Natural killer cell (primary cell): Measurements from ENCODE around the gene FAM222B. TPM values are rescaled to one million over a fixed set of nuclear protein-coding genes. Genes with fewer than 3 reads are reported as not detected.

Experiments
- ATAC-seq, 3 donors: fragments of 150-1000 bp in 2 of 3; fragments of 200-7000 bp in 1 of 3; cut with Tn5 transposase; 1 replicate in 1 of 3; 2 replicates in 2 of 3; pipeline ENCODE4 v1.10.0; 2021; ENCODE audit warnings: mild to moderate bottlenecking in 2 of 3, moderate library complexity in 2 of 3
- DNase-seq, 2 donors: peaks; one replicate each; pipeline versions ENCODE4 v3.0.0 to v3.0.0-alpha.2; 2013 to 2021; ENCODE audit warnings: mixed read lengths in 1 of 2
- H3K27ac ChIP-seq: one replicate; pipeline ENCODE4 v1.5.1; 2013; ENCODE audit warnings: mild to moderate bottlenecking, low read length
- H3K27me3 ChIP-seq: one replicate; pipeline ENCODE4 v1.6.1; 2013; ENCODE audit warnings: low read length; ENCODE audit not compliant: control insufficient read depth, insufficient read depth
- H3K36me3 ChIP-seq: one replicate; pipeline ENCODE4 v1.6.1; 2013; ENCODE audit warnings: low read length; ENCODE audit not compliant: control insufficient read depth, insufficient read depth
- H3K4me1 ChIP-seq: one replicate; pipeline ENCODE4 v1.6.1; 2013; ENCODE audit warnings: low read length; ENCODE audit not compliant: control insufficient read depth, insufficient read depth
- H3K4me3 ChIP-seq: one replicate; pipeline ENCODE4 v1.5.1; 2013; ENCODE audit warnings: low read length
- H3K9me3 ChIP-seq: one replicate; pipeline ENCODE4 v1.6.1; 2013; ENCODE audit warnings: low read length; ENCODE audit not compliant: control insufficient read depth, insufficient read depth
- H3K27ac Mint-ChIP-seq, 2 donors: one replicate each; pipeline ENCODE4 v1.8.0; 2022; ENCODE audit warnings: mild to moderate bottlenecking in 2 of 2, mixed read lengths in 2 of 2, moderate library complexity in 1 of 2
- H3K27me3 Mint-ChIP-seq, 2 donors: one replicate each; pipeline ENCODE4 v1.8.0; 2022; ENCODE audit warnings: low read depth in 2 of 2, mixed read lengths in 2 of 2
- H3K36me3 Mint-ChIP-seq: one replicate; pipeline ENCODE4 v1.8.0; 2022; ENCODE audit warnings: mixed read lengths
- H3K4me1 Mint-ChIP-seq, 2 donors: one replicate each; pipeline ENCODE4 v1.8.0; 2022; ENCODE audit warnings: mixed read lengths in 2 of 2
- H3K4me3 Mint-ChIP-seq: one replicate; pipeline ENCODE4 v1.8.0; 2022; ENCODE audit warnings: mild to moderate bottlenecking, moderate library complexity, mixed read lengths
- H3K9me3 Mint-ChIP-seq, 2 donors: one replicate each; pipeline ENCODE4 v1.8.0; 2022; ENCODE audit warnings: mixed read lengths in 2 of 2
- WGBS: methylation state at CpG from one replicate; pipeline ENCODE4 v1.1.7; 2013; ENCODE audit warnings: missing lambda C conversion rate; ENCODE audit not compliant: insufficient coverage; 5-methylcytosine and 5-hydroxymethylcytosine counted together
- intact Hi-C: fragments of 100-400 bp; cut with micrococcal nuclease; formaldehyde crosslinking; loops from one replicate; pipeline ENCODE4 v1.14.2; 2022
- total RNA-seq, 4 donors: library from RNA; stranded (reverse); fragments of 120-200 nt in 1 of 4; gene quantifications; one replicate each; pipeline versions ENCODE4 v1.2.3 to v1.2.4, GENCODE V29; 2013 to 2022
- TF ChIP-seq, protein P1 (sequence below): fragments of 200-600 bp; IDR thresholded peaks from one replicate; pipeline ENCODE4 v1.8.0; 2022; ENCODE audit warnings: antibody characterized with exemption

The FAM222B gene
- total RNA-seq, 3 donors from 2014 or later (not counting 1 experiment from before 2014, with no cell fraction given) = 16.9 to 26.0 (median 20.0) TPM

GRCh38 chr17:28740406-28741357, 101.9 kb downstream of the FAM222B start:
- H3K27me3 ChIP-seq = no peaks in the 10 kb centered on the region
- H3K9me3 ChIP-seq = no peaks in the 10 kb centered on the region
- ATAC-seq (no peak), DNase-seq (no peak)
- H3K27ac ChIP-seq = peak overlapping the region; percentile 53
- H3K4me1 ChIP-seq = peaks cover 70% of the 10 kb centered on the region
- no peaks in the 10 kb centered on the region for H3K36me3 ChIP-seq
- no peak overlapping the region for H3K27ac Mint-ChIP-seq
- no peaks in the 10 kb centered on the region for H3K36me3 Mint-ChIP-seq
- intact Hi-C loops = loop anchor here (5.0 kb wide), 1 partner anchor 187 kb away; no protein-coding TSS in a partner anchor
- H3K4me1 Mint-ChIP-seq = peaks cover 0 to 31% of the 10 kb centered on the region in 2 donors
- 76% methylated on average over 10 of the region's 10 CpGs for WGBS
- no peaks in the 10 kb centered on the region for H3K9me3 Mint-ChIP-seq
- TF ChIP-seq, protein P1, sequence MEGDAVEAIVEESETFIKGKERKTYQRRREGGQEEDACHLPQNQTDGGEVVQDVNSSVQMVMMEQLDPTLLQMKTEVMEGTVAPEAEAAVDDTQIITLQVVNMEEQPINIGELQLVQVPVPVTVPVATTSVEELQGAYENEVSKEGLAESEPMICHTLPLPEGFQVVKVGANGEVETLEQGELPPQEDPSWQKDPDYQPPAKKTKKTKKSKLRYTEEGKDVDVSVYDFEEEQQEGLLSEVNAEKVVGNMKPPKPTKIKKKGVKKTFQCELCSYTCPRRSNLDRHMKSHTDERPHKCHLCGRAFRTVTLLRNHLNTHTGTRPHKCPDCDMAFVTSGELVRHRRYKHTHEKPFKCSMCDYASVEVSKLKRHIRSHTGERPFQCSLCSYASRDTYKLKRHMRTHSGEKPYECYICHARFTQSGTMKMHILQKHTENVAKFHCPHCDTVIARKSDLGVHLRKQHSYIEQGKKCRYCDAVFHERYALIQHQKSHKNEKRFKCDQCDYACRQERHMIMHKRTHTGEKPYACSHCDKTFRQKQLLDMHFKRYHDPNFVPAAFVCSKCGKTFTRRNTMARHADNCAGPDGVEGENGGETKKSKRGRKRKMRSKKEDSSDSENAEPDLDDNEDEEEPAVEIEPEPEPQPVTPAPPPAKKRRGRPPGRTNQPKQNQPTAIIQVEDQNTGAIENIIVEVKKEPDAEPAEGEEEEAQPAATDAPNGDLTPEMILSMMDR = no peak
- no peaks in the 10 kb centered on the region for H3K27me3 Mint-ChIP-seq
- H3K4me3 Mint-ChIP-seq = no peak overlapping the region
- no peak overlapping the region for H3K4me3 ChIP-seq

DNA sequence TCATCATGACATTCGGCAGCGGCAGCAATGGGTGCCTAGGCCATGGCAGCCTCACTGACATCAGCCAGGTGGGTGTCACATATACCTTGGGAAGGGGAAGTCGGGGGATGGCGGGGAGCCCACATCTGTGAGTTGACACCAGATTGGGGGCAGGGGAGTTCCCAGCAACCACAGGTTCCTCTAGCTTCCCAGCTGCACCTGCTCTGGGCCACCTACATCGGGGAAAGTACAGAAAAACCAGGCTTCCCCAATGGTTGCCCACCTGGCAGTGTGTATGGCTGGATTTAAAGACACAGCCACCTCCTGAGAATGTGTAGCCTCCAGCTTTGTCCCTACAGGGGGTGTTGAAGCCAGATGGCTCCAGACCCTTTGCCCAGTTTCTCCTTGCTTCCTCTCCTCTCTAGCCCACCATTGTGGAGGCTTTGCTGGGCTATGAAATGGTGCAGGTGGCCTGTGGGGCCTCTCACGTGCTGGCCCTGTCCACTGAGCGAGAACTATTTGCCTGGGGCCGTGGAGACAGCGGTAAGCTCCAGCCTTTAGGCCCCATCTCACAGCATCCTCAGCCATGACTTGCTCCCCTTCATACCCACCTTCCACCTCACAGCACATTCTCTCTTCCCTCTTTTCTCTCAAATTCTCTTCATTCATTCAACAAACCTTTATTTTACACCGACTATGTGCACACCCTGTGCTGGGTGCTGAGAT, 103.8 kb downstream of the FAM222B start:
- no peak overlapping the region for H3K4me3 Mint-ChIP-seq
- H3K4me3 ChIP-seq = no peak overlapping the region
- peaks cover 0 to 17% of the 10 kb centered on the region in 2 donors for H3K4me1 Mint-ChIP-seq
- H3K9me3 ChIP-seq = no peaks in the 10 kb centered on the region
- peak overlapping the region; percentile 91 for H3K27ac ChIP-seq
- H3K27me3 Mint-ChIP-seq = no peaks in the 10 kb centered on the region
- TF ChIP-seq, protein P1 = no peak
- ATAC-seq = peak; percentile 15 to 46 (median 27)
- H3K36me3 Mint-ChIP-seq = no peaks in the 10 kb centered on the region
- H3K36me3 ChIP-seq = no peaks in the 10 kb centered on the region
- no peak overlapping the region for H3K27ac Mint-ChIP-seq
- intact Hi-C loops = no loop called here
- H3K27me3 ChIP-seq = no peaks in the 10 kb centered on the region
- WGBS = 47% methylated on average over 9 of the region's 10 CpGs
- peaks cover 55% of the 10 kb centered on the region for H3K4me1 ChIP-seq
- H3K9me3 Mint-ChIP-seq = no peaks in the 10 kb centered on the region
- peak in 1 of 2 donors; percentile 85 for DNase-seq

DNA sequence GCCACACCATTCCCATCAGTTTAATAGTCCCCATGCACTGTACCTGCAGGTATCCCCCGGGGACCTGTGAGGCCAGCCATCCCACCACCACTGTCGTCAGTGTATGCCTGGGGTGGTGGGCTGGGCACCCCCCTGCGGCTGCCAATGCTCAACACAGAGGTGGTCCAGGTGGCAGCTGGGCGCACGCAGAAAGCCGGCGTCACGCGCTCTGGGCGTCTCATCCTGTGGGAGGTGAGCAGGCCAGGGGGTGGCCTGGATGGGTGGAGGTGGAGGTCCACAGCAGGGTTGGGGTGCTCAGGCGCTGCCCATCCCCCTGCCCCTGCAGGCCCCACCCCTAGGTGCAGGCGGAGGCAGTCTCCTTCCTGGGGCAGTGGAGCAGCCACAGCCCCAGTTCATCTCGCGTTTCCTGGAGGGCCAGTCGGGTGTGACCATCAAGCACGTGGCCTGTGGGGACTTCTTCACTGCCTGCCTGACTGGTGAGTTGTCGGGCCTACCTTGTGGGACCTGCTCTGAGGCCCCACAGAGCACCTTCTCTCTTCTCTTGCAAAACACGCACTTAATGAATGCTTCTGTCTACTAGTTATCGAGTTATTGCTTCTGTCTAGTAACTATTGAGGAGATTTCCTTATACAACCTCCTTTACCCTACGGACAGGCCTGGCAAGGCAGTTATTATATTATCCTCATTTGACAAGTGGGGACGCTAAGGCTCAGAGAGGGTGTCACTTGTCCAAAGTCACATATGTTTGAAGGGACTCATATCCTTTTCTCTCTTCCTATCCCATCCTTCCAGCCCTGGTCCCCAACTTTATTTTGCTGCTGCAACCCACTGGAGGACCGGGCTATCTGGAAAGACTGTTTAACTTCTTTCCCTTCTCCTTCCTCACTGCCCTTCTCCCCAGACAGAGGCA, 104.6 kb downstream of the FAM222B start:
- Histone ChIP-seq H3K4me1 (peaks cover 48% of the 10 kb centered on the region), H3K27ac (peak overlapping the region; percentile 91), H3K36me3 (no peaks in the 10 kb centered on the region), H3K4me3 (no peak overlapping the region), H3K9me3 (no peaks in the 10 kb centered on the region), H3K27me3 (no peaks in the 10 kb centered on the region)
- intact Hi-C loops = no loop called here
- Mint-ChIP-seq H3K9me3 (no peaks in the 10 kb centered on the region), H3K4me1 (peaks cover 0 to 11% of the 10 kb centered on the region in 2 donors), H3K36me3 (no peaks in the 10 kb centered on the region), H3K4me3 (no peak overlapping the region), H3K27me3 (no peaks in the 10 kb centered on the region), H3K27ac (no peak overlapping the region)
- TF ChIP-seq, protein P1 = no peak
- DNase-seq = no peak
- 69% methylated on average over 22 of the region's 22 CpGs for WGBS
- peak in 1 of 3 donors; percentile 25 for ATAC-seq
